ACC112 (cell line): ENCODE data around the gene NOX3.
"Not testable (repeated sequence)": the region's sequence is repeated elsewhere in the genome, so short reads cannot be mapped to it uniquely, and the experiment has no call there.

Experiments
- H2AFZ ChIP-seq: fragments of 200-600 bp; sonication (generic); one replicate; pipeline ENCODE4 v1.6.0; 2017; ENCODE audit warnings: antibody characterized with exemption, low read length; ENCODE audit not compliant: unreplicated experiment
- H3K27ac ChIP-seq: fragments of 200-600 bp; sonication (generic); 2 replicates; pipeline ENCODE4 v1.5.1; 2014; ENCODE audit warnings: low read depth, mild to moderate bottlenecking, antibody characterized with exemption, low read length, moderate library complexity
- H3K27me3 ChIP-seq: fragments of 200-600 bp; sonication (generic); 2 replicates; pipeline ENCODE4 v1.6.1; 2014; ENCODE audit warnings: mild to moderate bottlenecking, antibody characterized with exemption, low read length, moderate library complexity, mixed read lengths; ENCODE audit not compliant: insufficient read depth
- H3K36me3 ChIP-seq: fragments of 200-600 bp; sonication (generic); 2 replicates; pipeline ENCODE4 v1.6.1; 2016; ENCODE audit warnings: mild to moderate bottlenecking, antibody characterized with exemption, low read length, moderate library complexity, mixed read lengths; ENCODE audit not compliant: insufficient read depth
- H3K4me1 ChIP-seq: fragments of 200-600 bp; sonication (generic); one replicate; pipeline ENCODE4 v1.6.1; 2016; ENCODE audit warnings: low read length, mixed read lengths; ENCODE audit not compliant: insufficient read depth, unreplicated experiment, control insufficient read depth
- H3K4me3 ChIP-seq: fragments of 200-600 bp; sonication (generic); 2 replicates; pipeline ENCODE4 v1.5.1; 2014; ENCODE audit warnings: mild to moderate bottlenecking, low read depth, low read length
- H3K79me2 ChIP-seq: fragments of 200-600 bp; sonication (generic); one replicate; pipeline ENCODE4 v1.6.0; 2016; ENCODE audit warnings: low read length; ENCODE audit not compliant: control insufficient read depth, unreplicated experiment, insufficient read depth

NOX3 gene

DNA sequence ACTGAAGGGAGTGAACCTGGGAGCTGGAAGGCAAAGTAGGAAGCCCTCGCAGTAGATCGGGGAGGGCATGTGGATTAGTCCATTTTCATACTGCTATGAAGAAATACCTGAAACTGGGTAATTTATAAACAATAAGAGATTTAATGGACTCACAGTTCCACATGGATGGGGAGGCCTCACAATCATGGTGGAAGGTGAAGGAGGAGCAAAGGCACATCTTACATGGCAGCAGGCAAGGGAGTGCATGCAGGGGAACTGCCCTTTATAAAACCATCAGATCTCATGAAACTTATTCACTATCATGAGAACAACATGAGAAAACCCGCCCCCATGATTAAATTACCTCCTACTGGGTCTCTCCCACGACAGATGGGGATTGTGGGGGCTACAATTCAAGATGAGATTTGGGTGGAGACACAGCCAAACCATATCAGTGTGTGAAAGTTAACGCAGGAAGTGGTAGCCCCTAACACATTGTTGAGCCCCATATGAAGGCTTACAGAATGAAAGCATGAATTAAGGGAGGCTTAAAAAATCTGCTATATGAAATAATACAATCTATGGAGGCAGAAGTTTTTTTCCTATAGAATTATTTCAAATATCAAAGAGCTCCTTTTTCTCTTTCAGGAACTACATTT is 15.5 kb upstream of the NOX3 start:
- H2AFZ ChIP-seq, H3K4me1 ChIP-seq, H3K79me2 ChIP-seq, H3K4me3 ChIP-seq, H3K36me3 ChIP-seq, H3K27ac ChIP-seq, H3K27me3 ChIP-seq: not testable (repeated sequence)

DNA sequence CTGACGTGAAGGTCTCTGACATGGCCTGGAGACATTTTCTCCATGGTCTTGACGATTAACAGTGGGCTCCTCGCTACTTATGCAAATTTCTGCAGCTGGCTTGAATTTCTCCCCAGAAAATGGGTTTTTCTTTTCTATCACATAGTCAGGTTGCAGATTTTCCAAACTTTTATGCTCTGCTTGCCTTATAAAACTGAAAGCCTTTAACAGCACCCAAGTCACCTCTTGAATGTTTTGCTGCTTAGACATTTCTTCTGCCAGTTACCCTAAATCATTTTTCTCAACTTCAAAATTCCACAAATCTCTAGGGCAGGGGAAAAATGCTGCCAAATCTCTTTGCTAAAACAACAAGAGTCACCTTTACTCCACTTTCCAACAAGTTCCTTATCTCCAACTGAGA is 12.9 kb upstream of the NOX3 start:
- H3K36me3 ChIP-seq, H3K4me3 ChIP-seq, H2AFZ ChIP-seq, H3K79me2 ChIP-seq, H3K27me3 ChIP-seq, H3K27ac ChIP-seq, H3K4me1 ChIP-seq: not testable (repeated sequence)

DNA sequence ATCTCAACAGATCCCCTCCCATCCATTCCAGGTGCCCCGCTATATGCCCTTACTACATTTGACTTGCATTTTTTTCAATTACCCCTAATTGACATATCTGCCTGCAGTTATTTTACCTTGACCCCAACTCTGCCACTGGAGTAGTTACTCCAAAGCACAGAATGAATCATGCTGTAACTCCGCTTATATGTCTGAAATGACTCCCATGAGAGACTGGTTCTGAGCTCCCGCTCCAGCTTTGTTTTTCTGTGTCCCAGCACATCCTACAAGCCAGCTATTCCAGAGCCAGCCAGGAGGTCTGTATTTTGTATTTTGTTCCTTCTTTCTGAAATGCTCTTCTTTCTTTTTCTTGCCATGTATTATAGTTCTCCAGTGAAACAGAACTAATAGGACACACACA is 10.9 kb upstream of the NOX3 start:
- Histone ChIP-seq H3K27ac (no peak overlapping the region), H3K36me3 (no peaks in the 10 kb centered on the region), H3K27me3 (no peaks in the 10 kb centered on the region), H3K4me3 (no peak overlapping the region), H3K4me1 (peaks cover 6% of the 10 kb centered on the region), H3K79me2 (no peaks in the 10 kb centered on the region), H2AFZ (no peak overlapping the region)

DNA sequence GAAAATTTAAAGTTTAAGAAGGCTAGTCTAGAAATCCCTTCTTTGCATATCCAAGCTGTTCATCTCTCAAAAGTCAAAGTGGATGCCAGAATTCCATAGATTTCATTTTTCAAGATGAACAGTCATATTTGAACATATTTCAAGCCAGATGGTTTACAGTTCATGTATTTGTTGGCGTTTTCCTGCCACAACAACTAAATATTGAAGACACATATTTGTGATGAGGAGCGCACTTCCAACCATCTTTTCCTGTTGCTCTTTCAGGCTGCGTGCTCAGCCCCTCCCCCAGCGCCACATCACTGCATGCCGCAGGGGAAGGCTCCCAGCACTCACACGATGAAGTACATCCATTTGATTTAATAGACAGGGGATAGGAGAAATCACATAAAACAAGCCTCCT is 5.9 kb upstream of the NOX3 start:
- Histone ChIP-seq H3K79me2 (no peaks in the 10 kb centered on the region), H2AFZ (peak overlapping the region; percentile 93), H3K4me3 (peak overlapping the region; percentile 56), H3K36me3 (no peaks in the 10 kb centered on the region), H3K4me1 (peaks cover 6% of the 10 kb centered on the region), H3K27me3 (no peaks in the 10 kb centered on the region), H3K27ac (0 out of 2 replicates have a peak overlapping the region, but pooled peaks have one; percentile 20)

DNA sequence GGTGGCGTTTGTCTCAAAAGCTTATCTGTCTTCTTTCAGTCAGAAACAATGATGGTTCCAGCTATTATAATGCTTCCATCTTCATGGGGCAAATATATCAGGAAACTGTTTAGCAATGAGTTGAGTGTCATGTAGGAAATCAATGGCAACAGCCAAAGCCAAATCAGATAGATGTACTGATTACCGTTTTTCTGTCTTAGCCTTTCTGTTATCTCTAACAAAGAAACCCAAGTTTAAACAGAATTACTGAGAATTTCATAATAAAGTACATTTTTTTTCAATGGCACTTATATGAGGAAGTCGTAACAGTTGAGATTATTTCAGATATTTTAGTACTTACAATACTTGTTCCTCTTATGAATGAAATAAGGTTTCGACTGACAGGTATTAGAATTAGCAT is 1.2 kb downstream of the NOX3 start:
- Histone ChIP-seq H3K27ac (no peak overlapping the region), H3K4me1 (no peaks in the 10 kb centered on the region), H3K36me3 (no peaks in the 10 kb centered on the region), H3K4me3 (no peak overlapping the region), H3K79me2 (no peaks in the 10 kb centered on the region), H2AFZ (no peak overlapping the region), H3K27me3 (no peaks in the 10 kb centered on the region)

DNA sequence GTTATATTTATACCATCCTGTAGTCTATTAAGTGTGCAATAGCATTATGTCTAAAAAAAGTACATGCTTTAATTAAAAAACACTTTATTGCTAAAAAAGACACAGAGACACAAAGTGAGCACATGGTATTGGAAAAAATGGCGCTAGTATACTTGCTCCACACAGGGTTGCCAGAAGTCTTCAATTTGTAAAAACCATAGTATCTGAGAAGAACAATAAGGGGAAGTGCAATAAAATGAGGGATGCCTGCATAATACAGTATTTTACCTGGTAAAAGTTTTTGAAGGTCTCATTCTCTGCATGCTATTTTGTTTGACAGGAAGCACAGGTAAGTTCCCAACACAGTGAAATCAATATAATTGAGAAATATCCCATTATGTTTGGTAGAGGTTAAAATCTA is 1.6 kb downstream of the NOX3 start:
- Histone ChIP-seq H3K4me1 (no peaks in the 10 kb centered on the region), H3K4me3 (no peak overlapping the region), H3K27me3 (no peaks in the 10 kb centered on the region), H3K79me2 (no peaks in the 10 kb centered on the region), H3K27ac (no peak overlapping the region), H2AFZ (no peak overlapping the region), H3K36me3 (no peaks in the 10 kb centered on the region)

GRCh38 chr6:155452576-155452975 is 3.1 kb downstream of the NOX3 start:
- Histone ChIP-seq H3K79me2 (no peaks in the 10 kb centered on the region), H3K36me3 (no peaks in the 10 kb centered on the region), H3K27me3 (no peaks in the 10 kb centered on the region), H3K4me1 (no peaks in the 10 kb centered on the region), H3K4me3 (no peak overlapping the region), H3K27ac (no peak overlapping the region), H2AFZ (no peak overlapping the region)

- not testable (repeated sequence) for H3K79me2 ChIP-seq, H2AFZ ChIP-seq, H3K4me1 ChIP-seq, H3K4me3 ChIP-seq, H3K27me3 ChIP-seq, H3K36me3 ChIP-seq, H3K27ac ChIP-seq
Observed at GRCh38 chr6:155451530-155451929, 4.1 kb downstream of the NOX3 start.

DNA sequence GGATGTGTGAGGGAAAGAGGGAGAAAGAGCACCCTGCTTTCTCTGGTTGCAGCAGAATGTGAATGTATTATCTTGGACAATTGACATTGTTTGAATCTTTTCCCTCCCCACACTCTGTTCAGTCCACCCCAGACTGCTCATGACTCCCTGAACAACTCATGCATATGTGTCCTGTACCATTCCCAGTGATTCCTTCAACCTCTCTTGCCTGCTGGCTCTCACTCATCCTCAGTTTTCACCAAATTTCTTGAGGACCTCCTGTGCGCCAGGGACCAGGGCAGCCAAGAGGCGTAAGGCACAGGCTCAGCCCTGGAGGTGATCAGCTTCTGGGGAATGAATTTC is 5.4 kb downstream of the NOX3 start:
- Histone ChIP-seq H3K27ac (no peak overlapping the region), H3K27me3 (no peaks in the 10 kb centered on the region), H3K79me2 (no peaks in the 10 kb centered on the region), H2AFZ (no peak overlapping the region), H3K36me3 (no peaks in the 10 kb centered on the region), H3K4me3 (no peak overlapping the region), H3K4me1 (no peaks in the 10 kb centered on the region)

DNA sequence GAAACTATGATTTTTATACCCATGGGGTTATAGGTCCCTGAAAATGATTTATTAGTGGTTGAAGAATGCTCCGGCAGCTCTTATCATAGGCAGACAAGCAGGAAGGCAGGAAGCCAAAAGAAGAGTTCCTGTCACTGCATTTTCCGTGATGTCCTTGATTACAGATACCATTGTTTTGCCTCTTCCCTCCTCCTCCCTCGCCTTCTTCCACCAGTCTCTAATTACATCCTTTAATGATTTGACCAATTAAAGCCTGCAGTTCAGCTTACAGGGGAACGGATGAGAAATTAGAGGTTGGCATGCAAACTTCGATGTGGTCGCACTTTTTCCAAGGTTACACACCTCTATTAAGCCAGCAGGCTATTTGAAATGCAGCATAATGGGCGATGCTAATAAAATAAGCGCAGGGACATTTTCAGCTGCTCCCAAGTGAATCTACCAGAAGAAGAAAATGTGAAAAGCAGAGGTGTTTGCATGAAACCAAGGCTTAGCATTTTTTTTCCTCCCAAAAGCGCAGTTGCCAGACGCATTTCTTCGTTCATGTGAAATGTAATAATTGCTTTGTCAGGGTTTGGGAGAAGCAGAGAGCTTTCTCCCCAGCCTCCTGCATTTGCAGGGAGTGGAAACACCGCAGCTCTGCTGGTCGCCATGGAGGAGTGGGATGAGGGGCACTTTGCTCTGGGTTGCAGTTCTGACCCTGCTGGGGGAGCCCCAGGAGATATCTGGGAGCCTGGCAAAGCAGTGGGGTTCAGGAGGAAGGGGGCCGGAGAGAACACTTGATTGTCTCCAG is 6.0 kb downstream of the NOX3 start:
- Histone ChIP-seq H3K4me3 (no peak overlapping the region), H3K27me3 (no peaks in the 10 kb centered on the region), H3K27ac (no peak overlapping the region), H3K4me1 (no peaks in the 10 kb centered on the region), H3K36me3 (no peaks in the 10 kb centered on the region), H3K79me2 (no peaks in the 10 kb centered on the region), H2AFZ (no peak overlapping the region)

DNA sequence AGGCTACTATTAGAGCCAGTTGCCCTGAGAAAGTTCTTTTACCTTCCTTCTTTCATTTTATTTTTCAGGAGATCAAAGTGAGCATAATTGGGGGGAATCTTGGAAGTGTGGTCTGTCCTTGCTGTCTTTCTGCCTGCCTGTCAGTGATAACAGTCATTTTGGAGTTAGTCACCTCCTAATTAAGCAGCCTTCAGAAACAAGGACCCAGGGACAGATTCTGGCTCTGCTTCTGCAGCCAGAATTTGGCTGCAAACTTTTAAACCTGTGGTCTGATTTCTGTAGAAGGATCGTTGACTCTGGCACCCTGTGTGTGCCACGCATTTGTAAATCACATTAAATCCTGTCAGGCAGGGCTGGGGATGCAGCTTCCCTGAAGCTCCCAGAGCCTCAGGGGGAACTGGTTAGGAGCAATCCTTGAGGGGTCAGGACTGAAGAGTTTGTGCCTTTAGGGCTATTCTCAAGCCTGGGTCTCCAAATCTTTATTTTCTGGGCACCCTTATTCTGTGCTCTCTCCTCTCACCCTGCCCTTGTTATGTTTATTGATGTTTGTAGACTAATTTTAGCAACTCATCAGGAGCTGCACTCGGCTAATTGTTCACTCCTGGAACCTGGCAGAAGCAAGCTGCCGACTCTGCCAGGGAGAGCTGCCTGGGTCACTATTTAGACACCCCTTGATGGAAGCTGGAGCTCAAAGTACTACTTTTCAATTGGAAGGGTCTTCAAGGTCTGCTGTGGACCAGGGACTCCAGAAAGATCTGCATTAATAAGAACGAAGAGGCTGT is 6.8 kb downstream of the NOX3 start:
- Histone ChIP-seq H3K27ac (no peak overlapping the region), H3K4me1 (no peaks in the 10 kb centered on the region)

More for the DNA sequence above, 6.8 kb downstream of the NOX3 start:
- Histone ChIP-seq H2AFZ (no peak overlapping the region), H3K4me3 (no peak overlapping the region), H3K27me3 (no peaks in the 10 kb centered on the region), H3K79me2 (no peaks in the 10 kb centered on the region), H3K36me3 (no peaks in the 10 kb centered on the region)
